Natural killer cell (primary cell): ENCODE measurements around the gene UTS2R. TPM values are rescaled to one million over a fixed set of nuclear protein-coding genes. Genes with fewer than 3 reads are reported as not detected.
A peak's percentile ranks its signal among the peaks of the same experiment; 100 is the strongest.

Experiments used
- ATAC-seq, 3 donors: fragments of 150-1000 bp in 2 of 3; fragments of 200-7000 bp in 1 of 3; cut with Tn5 transposase; 1 replicate in 1 of 3; 2 replicates in 2 of 3; pipeline ENCODE4 v1.10.0; 2021; ENCODE audit warnings: mild to moderate bottlenecking in 2 of 3, moderate library complexity in 2 of 3
- DNase-seq, 2 donors: peaks; one replicate each; pipeline versions ENCODE4 v3.0.0 to v3.0.0-alpha.2; 2013 to 2021; ENCODE audit warnings: mixed read lengths in 1 of 2
- H3K27ac ChIP-seq: one replicate; pipeline ENCODE4 v1.5.1; 2013; ENCODE audit warnings: mild to moderate bottlenecking, low read length
- H3K27me3 ChIP-seq: one replicate; pipeline ENCODE4 v1.6.1; 2013; ENCODE audit warnings: low read length; ENCODE audit not compliant: control insufficient read depth, insufficient read depth
- H3K36me3 ChIP-seq: one replicate; pipeline ENCODE4 v1.6.1; 2013; ENCODE audit warnings: low read length; ENCODE audit not compliant: control insufficient read depth, insufficient read depth
- H3K4me1 ChIP-seq: one replicate; pipeline ENCODE4 v1.6.1; 2013; ENCODE audit warnings: low read length; ENCODE audit not compliant: control insufficient read depth, insufficient read depth
- H3K4me3 ChIP-seq: one replicate; pipeline ENCODE4 v1.5.1; 2013; ENCODE audit warnings: low read length
- H3K9me3 ChIP-seq: one replicate; pipeline ENCODE4 v1.6.1; 2013; ENCODE audit warnings: low read length; ENCODE audit not compliant: control insufficient read depth, insufficient read depth
- H3K27ac Mint-ChIP-seq, 2 donors: one replicate each; pipeline ENCODE4 v1.8.0; 2022; ENCODE audit warnings: mild to moderate bottlenecking in 2 of 2, mixed read lengths in 2 of 2, moderate library complexity in 1 of 2
- H3K27me3 Mint-ChIP-seq, 2 donors: one replicate each; pipeline ENCODE4 v1.8.0; 2022; ENCODE audit warnings: low read depth in 2 of 2, mixed read lengths in 2 of 2
- H3K36me3 Mint-ChIP-seq: one replicate; pipeline ENCODE4 v1.8.0; 2022; ENCODE audit warnings: mixed read lengths
- H3K4me1 Mint-ChIP-seq, 2 donors: one replicate each; pipeline ENCODE4 v1.8.0; 2022; ENCODE audit warnings: mixed read lengths in 2 of 2
- H3K4me3 Mint-ChIP-seq: one replicate; pipeline ENCODE4 v1.8.0; 2022; ENCODE audit warnings: mild to moderate bottlenecking, moderate library complexity, mixed read lengths
- H3K9me3 Mint-ChIP-seq, 2 donors: one replicate each; pipeline ENCODE4 v1.8.0; 2022; ENCODE audit warnings: mixed read lengths in 2 of 2
- WGBS: methylation state at CpG from one replicate; pipeline ENCODE4 v1.1.7; 2013; ENCODE audit warnings: missing lambda C conversion rate; ENCODE audit not compliant: insufficient coverage; 5-methylcytosine and 5-hydroxymethylcytosine counted together
- intact Hi-C: fragments of 100-400 bp; cut with micrococcal nuclease; formaldehyde crosslinking; loops from one replicate; pipeline ENCODE4 v1.14.2; 2022
- total RNA-seq, 4 donors: library from RNA; stranded (reverse); fragments of 120-200 nt in 1 of 4; gene quantifications; one replicate each; pipeline versions ENCODE4 v1.2.3 to v1.2.4, GENCODE V29; 2013 to 2022
- TF ChIP-seq, protein P1 (sequence below): fragments of 200-600 bp; IDR thresholded peaks from one replicate; pipeline ENCODE4 v1.8.0; 2022; ENCODE audit warnings: antibody characterized with exemption

Gene UTS2R
- total RNA-seq, 3 donors from 2014 or later (not counting 1 experiment from before 2014, with no cell fraction given): 0.28 TPM; not detected in 2

GRCh38 chr17:82323514-82324234 is 47.9 kb upstream of the UTS2R start:
- peaks cover 21% of the 10 kb centered on the region for H3K4me1 ChIP-seq
- Mint-ChIP-seq H3K27me3 (no peaks in the 10 kb centered on the region), H3K36me3 (no peaks in the 10 kb centered on the region), H3K9me3 (no peaks in the 10 kb centered on the region), H3K4me3 (no peak overlapping the region), H3K27ac (no peak overlapping the region), H3K4me1 (peaks cover 5% of the 10 kb centered on the region in 2 donors)
- no peaks in the 10 kb centered on the region for H3K27me3 ChIP-seq
- 59% methylated on average over 21 of the region's 21 CpGs for WGBS
- no peak overlapping the region for H3K27ac ChIP-seq
- no peak overlapping the region for H3K4me3 ChIP-seq
- intact Hi-C loops: no loop called here
- TF ChIP-seq, protein P1, sequence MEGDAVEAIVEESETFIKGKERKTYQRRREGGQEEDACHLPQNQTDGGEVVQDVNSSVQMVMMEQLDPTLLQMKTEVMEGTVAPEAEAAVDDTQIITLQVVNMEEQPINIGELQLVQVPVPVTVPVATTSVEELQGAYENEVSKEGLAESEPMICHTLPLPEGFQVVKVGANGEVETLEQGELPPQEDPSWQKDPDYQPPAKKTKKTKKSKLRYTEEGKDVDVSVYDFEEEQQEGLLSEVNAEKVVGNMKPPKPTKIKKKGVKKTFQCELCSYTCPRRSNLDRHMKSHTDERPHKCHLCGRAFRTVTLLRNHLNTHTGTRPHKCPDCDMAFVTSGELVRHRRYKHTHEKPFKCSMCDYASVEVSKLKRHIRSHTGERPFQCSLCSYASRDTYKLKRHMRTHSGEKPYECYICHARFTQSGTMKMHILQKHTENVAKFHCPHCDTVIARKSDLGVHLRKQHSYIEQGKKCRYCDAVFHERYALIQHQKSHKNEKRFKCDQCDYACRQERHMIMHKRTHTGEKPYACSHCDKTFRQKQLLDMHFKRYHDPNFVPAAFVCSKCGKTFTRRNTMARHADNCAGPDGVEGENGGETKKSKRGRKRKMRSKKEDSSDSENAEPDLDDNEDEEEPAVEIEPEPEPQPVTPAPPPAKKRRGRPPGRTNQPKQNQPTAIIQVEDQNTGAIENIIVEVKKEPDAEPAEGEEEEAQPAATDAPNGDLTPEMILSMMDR: no peak
- DNase-seq: no peak
- H3K36me3 ChIP-seq: no peaks in the 10 kb centered on the region
- no peaks in the 10 kb centered on the region for H3K9me3 ChIP-seq
- no peak for ATAC-seq

- no peak for ATAC-seq
- Histone ChIP-seq H3K27me3 (no peaks in the 10 kb centered on the region), H3K27ac (no peak overlapping the region), H3K4me1 (peaks cover 18% of the 10 kb centered on the region), H3K4me3 (no peak overlapping the region), H3K9me3 (no peaks in the 10 kb centered on the region), H3K36me3 (no peaks in the 10 kb centered on the region)
- WGBS: 75% methylated on average over 21 of the region's 25 CpGs
- H3K27me3 Mint-ChIP-seq: no peaks in the 10 kb centered on the region
- intact Hi-C loops: no loop called here
- H3K27ac Mint-ChIP-seq: no peak overlapping the region
- no peaks in the 10 kb centered on the region for H3K9me3 Mint-ChIP-seq
- TF ChIP-seq, protein P1: no peak
- peaks cover 5% of the 10 kb centered on the region in 2 donors for H3K4me1 Mint-ChIP-seq
- DNase-seq: peak in 1 of 2 donors; percentile 39
- no peaks in the 10 kb centered on the region for H3K36me3 Mint-ChIP-seq
- H3K4me3 Mint-ChIP-seq: no peak overlapping the region
Observed at GRCh38 chr17:82324566-82325285, 46.8 kb upstream of the UTS2R start.

DNA sequence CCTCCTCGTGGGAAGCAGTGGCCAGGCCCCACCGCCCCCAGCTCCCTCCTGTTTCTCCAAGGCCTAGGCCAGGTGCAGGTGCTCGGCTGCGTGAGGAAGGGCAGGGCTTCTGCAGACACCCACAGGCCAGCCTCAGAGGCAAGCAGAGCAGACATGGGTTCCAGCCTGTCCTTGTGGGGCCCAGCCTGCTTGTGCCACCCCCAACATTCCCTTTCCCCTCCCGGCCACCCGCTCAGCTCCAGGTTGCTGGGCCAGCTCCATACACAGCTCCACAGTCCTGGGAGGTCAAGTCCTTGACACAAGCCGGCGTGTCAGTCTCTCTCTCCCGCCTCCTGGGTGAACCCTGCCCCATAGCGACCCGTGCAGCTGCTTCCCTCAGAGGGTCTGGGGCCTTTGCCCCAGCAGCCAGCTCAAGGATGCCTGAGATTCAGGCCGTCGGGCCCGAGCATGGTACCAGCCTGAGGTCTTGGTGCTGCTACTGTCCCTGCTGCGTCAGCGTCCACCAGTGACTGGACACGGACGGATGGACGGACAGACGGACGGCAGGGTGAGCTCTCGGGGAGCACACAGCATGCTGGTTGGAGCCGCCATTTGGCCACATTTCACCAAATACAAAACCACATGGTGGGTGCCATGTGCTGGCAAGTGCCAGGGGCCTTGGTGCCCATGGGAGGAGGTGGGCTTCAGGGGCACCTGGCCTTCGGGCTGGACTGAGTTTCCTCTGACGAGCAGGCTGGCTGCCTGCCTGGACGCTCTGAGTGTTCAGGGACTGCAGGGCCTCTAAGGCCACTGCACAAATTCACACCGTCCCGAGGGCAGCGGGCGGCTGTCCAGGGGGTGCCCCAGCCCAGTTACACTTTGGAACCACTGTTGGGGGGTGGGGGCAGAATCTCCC is 46.0 kb upstream of the UTS2R start:
- ATAC-seq (no peak), DNase-seq (no peak)
- no peak overlapping the region for H3K27ac Mint-ChIP-seq
- H3K4me1 Mint-ChIP-seq: peaks cover 5% of the 10 kb centered on the region in 2 donors
- TF ChIP-seq, protein P1: no peak
- Histone ChIP-seq H3K9me3 (no peaks in the 10 kb centered on the region), H3K27ac (no peak overlapping the region), H3K4me3 (no peak overlapping the region), H3K36me3 (no peaks in the 10 kb centered on the region), H3K4me1 (peaks cover 18% of the 10 kb centered on the region), H3K27me3 (no peaks in the 10 kb centered on the region)
- intact Hi-C loops: no loop called here
- H3K27me3 Mint-ChIP-seq: no peaks in the 10 kb centered on the region
- no peaks in the 10 kb centered on the region for H3K36me3 Mint-ChIP-seq
- WGBS: 90% methylated on average over 29 of the region's 30 CpGs
- no peaks in the 10 kb centered on the region for H3K9me3 Mint-ChIP-seq
- H3K4me3 Mint-ChIP-seq: no peak overlapping the region
